ENCODE data around the gene C16orf96.
A peak's percentile ranks its signal among the peaks of the same experiment; 100 is the strongest.

The C16orf96 gene

GRCh38 chr16:4556112-4556511 lies at the start of gene C16orf96:
C16orf96 (plus strand) TSS chr16:4556340; CDS start chr16:4556490, 150 bp downstream.
- no peak for DNase-seq

- peak; percentile 95 for DNase-seq
Observed at GRCh38 chr16:4506450-4506849, 49.7 kb upstream of the C16orf96 start.

GRCh38 chr16:4507588-4508345 lies 48.4 kb upstream of the C16orf96 start:
- no peak for DNase-seq

GRCh38 chr16:4508806-4509205 lies 47.3 kb upstream of the C16orf96 start:
- DNase-seq = no peak

- DNase-seq = no peak
Observed at GRCh38 chr16:4509420-4509819, 46.7 kb upstream of the C16orf96 start.

DNA sequence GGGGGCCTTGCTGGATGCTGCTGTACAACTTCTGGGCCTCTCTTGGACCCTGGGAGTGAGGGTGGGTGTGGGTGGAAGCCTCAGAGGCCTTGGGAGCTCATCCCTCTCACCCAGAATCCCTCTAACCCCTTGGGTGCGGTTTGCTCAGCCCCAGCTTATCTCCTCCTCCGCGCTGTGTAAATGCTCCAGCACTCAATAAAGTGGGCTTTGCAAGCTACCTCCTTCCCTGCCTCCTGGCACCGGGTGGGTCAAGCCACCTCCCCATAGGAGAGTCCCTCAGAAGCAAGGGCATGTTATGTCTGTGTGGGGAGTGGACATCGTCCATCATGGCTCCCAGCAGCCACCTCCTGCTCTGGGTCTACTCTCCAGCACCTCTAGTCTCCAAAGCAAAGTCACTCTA lies 46.0 kb upstream of the C16orf96 start:
- DNase-seq = no peak

DNA sequence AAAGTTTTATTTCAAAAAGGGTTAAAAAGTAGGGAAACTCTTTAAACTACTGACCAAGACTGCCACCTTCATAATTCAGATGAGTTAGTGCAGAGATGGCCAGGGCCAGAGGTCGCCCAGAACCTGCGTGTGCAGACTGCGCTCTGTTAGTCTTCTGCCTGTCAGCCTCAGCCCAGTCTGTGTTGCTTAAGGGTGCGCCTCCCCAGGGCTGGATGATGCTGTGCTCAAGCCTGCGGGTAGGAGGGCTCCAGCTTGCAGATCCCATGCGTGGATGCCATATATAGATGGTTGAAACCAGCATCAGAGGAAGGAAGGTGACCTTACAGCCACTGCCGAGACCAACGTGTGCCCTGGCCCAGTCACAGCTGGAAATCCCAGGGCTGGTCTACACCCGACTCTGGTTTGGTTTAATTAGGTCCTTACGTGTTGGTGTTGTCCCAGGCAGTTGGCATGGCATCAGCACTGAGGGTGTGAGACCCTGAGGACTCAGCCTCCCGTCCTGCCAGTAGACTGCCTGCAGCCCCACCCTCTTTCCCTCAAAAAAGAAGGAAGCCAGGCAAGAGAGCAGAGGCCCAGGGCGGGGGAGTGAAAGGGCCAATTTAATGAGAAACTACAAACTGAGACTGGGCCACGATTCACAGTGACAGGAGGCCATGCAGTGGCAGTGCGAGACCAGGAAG lies 45.3 kb upstream of the C16orf96 start:
- DNase-seq = no peak

DNA sequence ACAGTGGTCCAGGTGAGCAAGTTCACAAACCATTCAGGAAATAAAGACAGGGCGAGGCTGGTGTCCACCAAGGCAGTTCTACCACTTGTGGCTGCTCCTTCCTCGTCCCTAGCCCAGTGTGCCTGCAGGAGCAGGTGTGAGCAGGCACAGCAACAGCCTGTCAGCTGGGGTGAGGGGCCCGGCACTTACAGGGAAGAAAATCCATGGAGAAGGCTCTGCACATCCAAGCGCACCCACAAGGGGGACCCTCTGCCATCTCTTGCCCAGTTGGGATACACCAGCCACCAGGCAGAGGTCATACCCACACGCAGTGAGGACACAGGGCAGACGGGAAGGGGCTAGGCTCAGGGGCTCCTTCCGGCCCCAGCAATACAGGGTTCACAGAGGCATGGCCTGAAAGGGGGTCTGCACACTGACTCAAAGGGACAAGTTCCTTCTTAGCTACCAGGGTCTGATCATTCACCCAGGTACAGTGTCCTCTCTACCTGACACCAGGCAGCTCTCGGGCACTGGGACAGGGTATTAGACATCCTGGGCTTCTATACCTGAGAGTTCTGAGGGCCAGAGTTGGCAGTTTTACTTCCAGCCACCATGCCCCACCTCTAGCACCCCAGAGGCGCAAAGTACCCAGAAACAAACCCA lies 44.6 kb upstream of the C16orf96 start:
- DNase-seq = peak; percentile 72

- no peak for DNase-seq
Observed at GRCh38 chr16:4512473-4512872, 43.7 kb upstream of the C16orf96 start.

DNA sequence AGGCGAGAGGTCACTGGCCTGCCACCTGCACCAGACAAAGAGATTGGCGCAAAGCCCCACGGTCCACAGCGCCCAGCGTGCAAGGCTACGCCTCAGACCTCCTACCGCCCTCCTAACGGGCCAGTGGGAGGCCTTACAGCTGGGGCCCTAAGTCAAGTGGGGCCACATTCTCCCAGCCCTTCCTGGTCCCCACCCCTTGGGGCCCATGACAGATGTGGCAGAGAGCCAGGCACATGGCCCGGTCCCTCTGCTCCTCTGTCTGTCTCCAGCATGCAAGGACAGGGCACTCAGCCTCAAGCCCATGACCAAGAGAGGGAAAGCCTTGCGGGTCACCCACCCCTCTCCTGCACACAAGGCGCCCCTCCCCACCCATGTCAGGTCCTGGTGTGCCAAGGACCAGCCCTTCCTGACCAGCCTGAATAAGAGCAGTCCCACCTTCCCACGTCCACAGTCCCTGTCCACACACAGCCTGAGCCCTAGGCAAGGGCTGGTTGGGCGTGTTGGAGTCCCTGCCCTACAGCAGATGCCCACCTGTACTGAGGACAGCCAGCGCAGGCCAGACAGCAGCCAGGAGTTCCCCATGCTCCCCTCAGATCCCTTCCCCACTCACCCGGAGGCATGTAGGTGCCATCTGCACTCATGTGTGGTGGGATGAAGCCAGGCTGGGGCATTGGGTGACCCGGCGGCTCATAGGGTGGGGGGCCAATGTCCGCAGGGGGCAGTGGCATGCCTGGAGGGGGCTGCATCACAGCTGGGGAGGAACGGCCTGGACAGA lies 42.9 kb upstream of the C16orf96 start:
- peak; percentile 77 for DNase-seq

DNA sequence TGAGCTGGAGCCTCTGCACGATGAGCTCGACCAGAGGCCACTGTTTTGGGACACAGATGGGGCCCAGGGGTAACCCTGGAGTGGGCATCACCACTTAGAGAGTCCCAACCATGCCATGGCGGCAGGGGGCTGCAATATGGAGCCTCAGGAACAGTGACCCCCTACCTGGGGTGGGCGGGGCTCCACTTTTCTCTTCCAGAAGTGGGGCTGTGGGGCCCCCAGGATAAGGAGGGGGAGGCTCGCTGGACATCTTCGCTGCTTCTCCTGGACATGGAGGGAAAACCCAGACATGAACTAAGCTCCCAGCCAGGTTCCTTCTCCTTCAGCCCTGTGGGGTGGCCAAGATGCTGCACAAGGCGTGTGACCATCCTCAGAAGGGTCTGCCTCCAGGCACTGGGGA lies 42.3 kb upstream of the C16orf96 start:
- DNase-seq = no peak

DNA sequence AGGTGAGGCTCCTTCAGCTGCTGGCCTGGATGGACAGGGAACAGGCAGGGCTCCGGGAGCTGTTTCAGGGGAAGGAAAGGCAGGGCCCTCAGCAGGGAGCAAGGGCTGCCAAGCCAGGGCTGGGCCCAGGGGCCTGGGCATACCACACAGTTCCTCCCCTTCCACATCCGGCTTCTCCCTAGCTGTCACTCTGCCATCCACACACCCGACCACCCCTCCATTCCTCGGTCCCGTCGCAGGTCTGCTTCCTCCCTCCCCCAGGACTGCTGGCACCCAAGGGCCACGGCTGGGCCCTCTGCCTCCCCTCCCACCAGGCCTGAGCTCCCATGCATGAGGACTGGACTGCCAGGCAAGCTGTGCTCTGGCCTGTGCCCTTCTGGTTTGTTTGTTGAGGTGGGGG lies 41.5 kb upstream of the C16orf96 start:
- no peak for DNase-seq

DNA sequence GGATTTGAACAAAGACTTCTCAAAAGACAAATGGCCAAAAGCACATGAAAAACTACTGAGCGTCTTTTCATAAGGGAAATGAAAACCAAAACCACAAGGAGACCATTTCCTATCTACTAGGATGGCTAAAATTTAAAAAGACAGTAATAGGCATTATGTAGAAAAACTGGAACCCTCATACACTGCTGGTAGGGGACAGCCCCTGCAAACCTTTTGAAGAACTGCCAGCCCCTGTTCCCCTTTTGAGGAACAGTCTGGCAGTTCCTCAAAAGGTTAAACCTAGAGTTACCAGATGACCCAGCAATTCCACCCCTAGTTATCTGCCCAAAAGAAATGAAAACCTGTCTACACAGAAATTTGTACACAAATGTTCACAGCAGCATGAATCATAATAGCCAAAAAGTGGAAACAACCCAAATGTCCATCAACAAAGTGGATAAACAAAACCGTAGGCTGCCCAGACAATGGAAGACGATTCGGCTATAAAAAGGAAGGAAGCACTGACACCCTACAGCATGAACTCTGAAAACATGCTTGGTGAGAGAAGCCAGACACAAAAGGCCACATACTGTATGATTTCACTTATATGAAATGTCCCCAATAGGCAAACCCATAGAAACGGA lies 40.4 kb upstream of the C16orf96 start:
- DNase-seq = peak; percentile 63

- peak; percentile 54 for DNase-seq
Observed at GRCh38 chr16:4517812-4518680, 38.1 kb upstream of the C16orf96 start.

DNA sequence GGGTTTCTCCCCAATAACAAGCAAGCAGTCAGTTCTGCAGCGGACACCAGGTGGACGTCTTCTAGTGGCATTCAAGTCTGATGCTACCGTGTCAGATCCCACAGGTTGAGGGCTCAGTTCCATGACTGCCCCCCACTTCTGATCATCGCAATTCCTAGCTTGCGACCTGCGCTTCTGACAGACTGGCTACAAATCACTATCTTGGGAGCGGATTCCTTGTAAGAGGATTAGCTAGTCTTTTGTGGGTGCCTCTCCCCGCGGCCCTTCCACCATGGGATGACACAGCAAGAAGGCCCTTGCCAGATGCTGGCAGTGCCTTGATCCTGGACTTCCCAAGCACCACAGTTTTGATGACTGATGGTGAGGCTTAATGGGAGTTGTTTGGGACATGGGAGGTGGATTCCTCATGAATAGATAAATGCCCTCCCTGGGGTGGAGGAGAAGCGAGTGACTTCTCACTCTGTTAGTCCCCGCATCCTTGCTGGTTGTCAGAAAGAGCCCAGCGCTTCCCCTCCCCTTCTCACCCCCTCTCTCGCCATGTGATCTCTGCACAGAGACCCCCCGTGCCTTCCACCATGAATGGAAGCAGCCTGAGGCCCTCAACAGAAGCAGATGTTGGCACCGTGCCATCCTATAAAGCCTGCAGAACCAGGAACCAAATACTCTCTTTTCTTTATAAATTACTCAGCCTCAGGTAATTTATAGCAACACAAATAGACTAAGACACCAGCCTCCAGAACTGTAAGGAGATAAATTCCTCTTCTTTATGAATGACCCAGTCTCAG lies 36.7 kb upstream of the C16orf96 start:
- DNase-seq = peak; percentile 48

- DNase-seq = no peak
Observed at GRCh38 chr16:4520913-4521312, 35.2 kb upstream of the C16orf96 start.

- DNase-seq = no peak
Observed at GRCh38 chr16:4522051-4522581, 34.0 kb upstream of the C16orf96 start.

DNA sequence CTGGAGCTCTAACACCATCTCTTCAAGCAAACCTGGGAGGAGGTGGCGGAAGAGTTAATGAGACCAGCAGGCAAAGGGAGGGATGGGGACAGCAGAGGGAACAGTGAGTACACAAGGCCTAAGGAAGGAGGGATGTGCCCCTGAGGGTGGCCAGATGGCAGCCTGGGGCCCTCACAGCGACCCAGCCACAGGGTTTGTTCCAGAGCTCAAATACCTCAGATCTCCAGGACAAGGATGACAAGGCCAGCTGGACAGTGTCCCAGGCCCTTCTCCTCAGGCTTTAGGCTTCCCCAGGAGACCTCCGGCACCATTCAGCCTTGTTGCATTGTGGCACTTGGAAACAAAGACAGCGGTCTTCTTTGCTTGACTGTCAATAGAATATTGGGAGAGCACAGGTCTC lies 32.5 kb upstream of the C16orf96 start:
- no peak for DNase-seq

GRCh38 chr16:4524571-4524970 lies 31.6 kb upstream of the C16orf96 start:
- DNase-seq = no peak

- no peak for DNase-seq
Observed at GRCh38 chr16:4525069-4525468, 31.1 kb upstream of the C16orf96 start.
